WI38 (cell line): Measurements from ENCODE around the gene CALCA.
A peak's percentile ranks its signal among the peaks of the same experiment; 100 is the strongest.

Experiments
- H3K4me3 ChIP-seq: 2 replicates; pipeline ENCODE4 v1.5.1; 2011; ENCODE audit warnings: low read depth, mild to moderate bottlenecking, control low read depth, low read length
- TF ChIP-seq, protein P1 (sequence below): IDR thresholded peaks from 2 replicates; pipeline ENCODE4 v1.5.1; 2012; ENCODE audit warnings: low read depth, mild to moderate bottlenecking, control low read depth, low read length

CALCA gene

DNA sequence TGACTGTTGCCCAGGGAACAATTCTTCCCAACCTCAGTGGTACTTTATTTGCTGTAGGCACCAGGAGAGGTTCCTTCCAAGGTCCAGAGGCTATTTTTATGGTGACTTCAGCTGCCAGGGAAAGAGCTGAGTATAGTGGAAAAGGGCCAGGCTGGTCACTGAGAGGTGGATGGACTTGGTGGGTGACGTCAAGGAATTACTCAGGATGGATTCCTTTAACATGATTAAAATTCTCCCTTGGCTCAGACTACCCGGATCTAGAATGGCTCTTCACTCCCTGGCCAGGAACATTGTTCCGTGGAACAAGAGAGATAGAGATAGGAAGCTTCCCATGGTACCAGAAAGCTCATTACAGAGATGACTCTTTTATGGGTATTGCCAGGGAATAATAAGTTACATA lies 8.7 kb upstream of the CALCA start:
- TF ChIP-seq, protein P1, sequence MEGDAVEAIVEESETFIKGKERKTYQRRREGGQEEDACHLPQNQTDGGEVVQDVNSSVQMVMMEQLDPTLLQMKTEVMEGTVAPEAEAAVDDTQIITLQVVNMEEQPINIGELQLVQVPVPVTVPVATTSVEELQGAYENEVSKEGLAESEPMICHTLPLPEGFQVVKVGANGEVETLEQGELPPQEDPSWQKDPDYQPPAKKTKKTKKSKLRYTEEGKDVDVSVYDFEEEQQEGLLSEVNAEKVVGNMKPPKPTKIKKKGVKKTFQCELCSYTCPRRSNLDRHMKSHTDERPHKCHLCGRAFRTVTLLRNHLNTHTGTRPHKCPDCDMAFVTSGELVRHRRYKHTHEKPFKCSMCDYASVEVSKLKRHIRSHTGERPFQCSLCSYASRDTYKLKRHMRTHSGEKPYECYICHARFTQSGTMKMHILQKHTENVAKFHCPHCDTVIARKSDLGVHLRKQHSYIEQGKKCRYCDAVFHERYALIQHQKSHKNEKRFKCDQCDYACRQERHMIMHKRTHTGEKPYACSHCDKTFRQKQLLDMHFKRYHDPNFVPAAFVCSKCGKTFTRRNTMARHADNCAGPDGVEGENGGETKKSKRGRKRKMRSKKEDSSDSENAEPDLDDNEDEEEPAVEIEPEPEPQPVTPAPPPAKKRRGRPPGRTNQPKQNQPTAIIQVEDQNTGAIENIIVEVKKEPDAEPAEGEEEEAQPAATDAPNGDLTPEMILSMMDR: no peak

DNA sequence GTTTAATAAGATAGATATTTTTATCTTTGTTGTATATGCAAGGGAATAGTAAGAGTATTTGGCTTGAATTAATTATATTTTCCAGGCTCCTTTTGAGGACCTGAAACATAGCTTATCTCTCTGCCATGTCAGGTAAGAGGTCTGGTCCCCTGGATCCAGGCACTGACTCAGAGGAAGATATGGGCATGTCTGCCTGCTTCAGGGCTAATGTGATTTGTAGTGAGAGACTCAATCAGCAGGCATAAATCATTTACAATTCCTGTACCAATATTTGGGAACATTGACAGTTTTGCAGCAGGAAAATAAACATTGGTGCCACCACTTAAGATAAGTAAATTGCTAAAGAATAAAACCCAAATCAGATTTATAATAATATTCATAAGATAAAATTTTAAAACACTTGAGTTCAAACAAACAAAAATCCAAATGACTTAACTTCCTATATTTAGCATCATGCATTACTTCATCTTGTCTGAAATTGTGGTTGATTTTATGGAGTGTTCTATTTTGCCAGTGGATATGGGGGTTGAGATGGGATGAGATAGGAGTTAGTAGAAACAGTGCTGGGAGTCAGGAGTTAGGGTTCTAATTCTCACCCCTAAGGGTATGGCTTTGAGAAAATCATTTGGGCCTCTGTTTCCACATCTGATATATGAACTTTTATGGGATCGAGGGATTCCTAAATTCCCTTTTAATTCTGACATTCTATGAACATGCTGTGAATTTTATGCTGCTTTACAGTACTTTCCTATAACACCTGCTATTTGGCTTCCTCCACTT lies 5.1 kb upstream of the CALCA start:
- H3K4me3 ChIP-seq: no peak overlapping the region
- TF ChIP-seq, protein P1: no peak

More for the DNA sequence above, 8.7 kb upstream of the CALCA start:
- no peak overlapping the region for H3K4me3 ChIP-seq

DNA sequence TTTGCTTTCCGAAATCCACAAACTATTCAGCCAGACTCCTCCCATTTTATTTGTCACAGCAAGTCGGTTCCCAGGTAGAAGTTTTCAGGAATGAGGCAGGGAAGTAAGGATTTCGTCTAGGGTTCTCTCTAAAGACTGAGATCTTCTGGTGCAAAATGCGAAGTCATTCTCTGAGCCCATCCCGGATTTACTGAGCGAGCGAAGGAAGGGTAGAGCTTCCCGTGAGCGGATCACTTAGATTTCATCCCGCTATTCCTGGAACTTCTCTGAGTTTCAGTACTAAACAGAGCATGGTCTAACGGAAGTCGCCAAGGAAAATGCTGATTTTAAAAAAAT lies 3.1 kb upstream of the CALCA start:
- TF ChIP-seq, protein P1: no peak
- no peak overlapping the region for H3K4me3 ChIP-seq

DNA sequence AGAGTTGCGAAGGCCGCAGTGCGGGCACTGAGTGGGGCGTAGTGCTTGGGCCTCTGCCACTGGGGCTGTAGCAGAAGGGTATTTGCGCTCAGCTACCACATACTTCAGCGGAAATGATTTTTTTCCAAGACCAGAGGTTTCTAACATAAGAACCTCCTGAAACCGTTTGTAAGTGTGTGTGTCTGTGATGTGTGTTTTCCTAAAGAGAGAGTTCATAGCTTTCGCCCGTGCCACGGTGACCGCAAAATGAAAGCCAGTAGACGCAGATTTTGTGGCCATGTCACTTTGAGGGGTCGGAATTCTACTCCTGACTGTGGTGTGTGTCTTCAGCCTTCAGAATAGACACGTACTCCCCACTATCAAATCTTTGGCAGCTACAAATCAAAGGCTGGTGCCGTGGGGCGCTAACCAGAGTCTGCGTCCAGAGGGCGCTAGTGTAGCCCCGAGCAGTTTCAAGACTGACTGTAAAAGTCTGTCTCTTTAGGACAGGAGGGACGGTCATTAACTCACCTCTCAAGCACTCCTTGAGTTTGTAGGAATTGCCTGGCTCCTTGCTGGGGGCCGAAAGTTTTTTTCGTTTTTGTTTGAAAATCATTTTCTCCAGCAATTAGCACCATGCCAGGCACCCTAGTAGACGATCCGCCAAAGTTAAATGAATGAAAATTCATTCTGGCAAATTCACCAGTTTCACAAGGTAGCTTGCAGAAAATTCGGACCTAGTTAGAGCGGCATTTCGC lies 2.5 kb upstream of the CALCA start:
- H3K4me3 ChIP-seq: no peak overlapping the region
- TF ChIP-seq, protein P1: peak; percentile 60

DNA sequence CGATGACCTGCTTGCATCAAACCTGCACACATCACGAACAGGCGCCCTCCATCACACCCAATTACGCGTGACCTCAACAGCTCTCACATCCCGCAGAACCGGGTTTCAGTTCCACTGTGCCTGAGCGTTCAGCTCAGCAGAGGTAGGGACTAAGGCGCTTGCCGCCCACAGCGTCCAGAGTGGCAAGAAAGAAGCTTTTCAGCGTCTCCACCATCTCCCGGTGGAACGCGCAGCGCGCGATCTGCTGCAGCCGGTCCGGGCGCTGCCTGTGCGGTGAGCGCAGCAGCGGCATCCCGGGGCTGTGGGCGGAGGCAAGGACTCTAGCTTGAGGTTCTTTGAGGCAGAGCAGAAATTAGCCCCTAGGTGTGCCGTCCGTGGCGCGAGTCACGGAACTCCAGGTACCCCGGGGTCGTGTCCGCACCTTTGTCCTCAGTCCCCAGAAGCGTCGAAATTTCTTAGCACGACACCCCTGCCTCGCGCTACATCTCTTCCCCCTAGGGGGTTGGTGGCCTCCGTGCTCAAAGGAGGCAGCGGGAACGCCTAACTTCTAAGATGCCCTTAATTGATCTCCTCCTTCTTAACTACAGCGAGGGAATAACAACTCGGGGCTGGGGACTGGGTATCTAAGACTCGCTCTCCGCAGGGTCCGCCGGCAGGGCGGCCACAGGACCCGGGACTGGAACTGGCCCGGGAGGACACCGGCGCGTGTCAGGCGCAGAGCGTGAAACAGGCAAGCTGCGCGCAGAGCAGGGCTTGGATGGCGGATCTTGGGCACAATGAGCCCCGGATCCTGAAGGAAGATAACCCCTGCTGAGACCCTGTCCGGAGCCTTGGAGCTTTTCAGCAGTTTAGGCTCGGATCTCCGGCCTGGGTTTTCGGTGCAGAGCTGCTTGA lies 1.7 kb upstream of the CALCA start:
- TF ChIP-seq, protein P1: no peak
- peak overlapping the region; percentile 8 for H3K4me3 ChIP-seq

DNA sequence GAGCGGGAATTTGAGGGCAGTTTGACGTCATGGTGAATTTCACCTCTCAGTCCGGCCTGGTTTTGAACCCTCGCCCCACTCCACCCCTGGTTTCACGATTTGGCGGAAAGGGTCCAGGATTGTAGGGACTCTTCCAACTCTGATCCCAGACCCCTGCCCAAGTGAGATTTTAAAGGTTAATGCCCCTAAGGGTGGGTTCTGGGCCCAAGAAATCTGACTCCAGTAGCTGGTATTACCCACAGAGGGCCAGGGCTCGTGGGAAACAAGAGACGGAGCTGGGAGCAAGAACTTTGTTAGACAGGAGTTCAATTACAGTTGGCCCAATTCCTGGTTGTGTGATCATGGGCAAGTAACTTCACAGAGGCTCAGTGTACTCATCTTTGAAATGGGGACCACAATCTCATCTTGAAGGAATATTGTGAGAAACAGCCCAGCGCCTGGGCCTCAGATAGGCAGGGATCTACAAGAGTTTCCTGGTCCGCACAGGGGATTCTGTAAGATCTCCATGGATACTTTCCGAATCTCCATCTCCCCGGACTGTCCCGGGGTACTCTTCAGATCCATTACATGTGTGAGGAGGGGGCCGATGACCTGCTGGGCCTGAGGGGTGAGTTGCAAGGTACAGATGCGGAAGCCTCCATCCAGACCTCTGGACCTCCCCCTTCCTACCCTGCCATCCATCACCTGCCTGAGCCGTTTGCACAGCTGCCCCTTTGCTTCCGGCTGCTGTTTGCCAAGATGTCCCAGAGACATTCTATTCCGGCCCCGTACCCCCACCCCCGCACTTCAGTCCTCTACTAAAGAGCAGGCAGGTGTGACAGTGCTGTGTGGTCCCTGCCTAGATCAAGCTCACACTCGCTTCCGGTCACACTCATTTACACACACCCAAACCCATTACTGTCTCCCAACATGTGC lies 687 bp upstream of the CALCA start:
- no peak overlapping the region for H3K4me3 ChIP-seq
- TF ChIP-seq, protein P1: no peak
